Head of caudate nucleus (tissue), 42 donors: Measurements from ENCODE around the gene GDI1.
A peak's percentile ranks its signal among the peaks of the same experiment; 100 is the strongest.
"Not testable (repeated sequence)": the region's sequence is repeated elsewhere in the genome, so short reads cannot be mapped to it uniquely, and the experiment has no call there.

ENCODE experiments used
- DNase-seq, 42 donors: peaks; one replicate each; pipeline versions ENCODE4 v3.0.0 to v3.0.0-alpha.2; 2020 to 2021; ENCODE audit warnings: mixed read lengths in 7 of 42
- intact Hi-C: fragments of 100-400 bp; cut with DNase I; formaldehyde crosslinking; loops from one replicate; pipeline ENCODE4 v1.15.0; 2022

GDI1 gene

DNA sequence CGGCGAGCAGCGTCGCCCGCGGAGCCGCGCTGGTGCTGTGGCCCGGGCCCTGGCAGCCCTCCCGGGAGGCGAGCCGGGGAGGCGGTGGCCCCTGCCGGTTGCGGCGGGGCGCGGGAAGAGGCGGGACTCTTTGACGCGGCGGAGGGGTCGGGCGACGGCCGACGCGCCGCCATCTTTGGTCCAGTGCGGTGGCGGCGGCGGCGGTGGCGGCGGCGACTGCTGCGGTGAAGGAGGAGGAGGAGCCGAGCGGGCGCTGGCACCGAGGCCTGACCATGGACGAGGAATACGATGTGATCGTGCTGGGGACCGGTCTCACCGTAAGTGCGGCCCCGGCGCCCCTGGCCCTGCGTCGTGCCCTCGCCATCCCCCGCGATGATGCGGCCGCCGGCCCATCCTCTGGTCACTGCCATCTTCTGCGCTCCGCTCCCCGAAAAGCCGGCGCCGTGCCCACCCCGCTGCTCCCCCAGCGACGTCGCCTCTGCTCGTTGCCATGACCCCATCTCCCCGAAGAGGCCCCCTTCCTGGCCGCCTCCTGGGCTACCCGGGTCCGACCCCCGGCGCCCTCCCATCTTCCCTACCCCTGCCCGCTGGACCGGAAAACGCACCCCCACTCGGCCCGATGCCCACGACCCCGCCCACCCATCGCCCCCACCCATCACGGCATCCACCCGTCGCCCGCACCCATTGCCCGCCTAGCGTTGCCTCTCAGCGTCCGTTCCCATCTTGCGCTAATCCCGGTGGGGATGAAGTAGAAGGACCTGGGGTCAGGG lies at the start of gene GDI1:
Gene GDI1, plus strand, starts transcription at position 172 of the 770 bp plus-strand sequence. Its CDS starts 101 bp downstream, at position 273.
- peak in 29 of 42 donors; percentile 29 to 77 (median 54) for DNase-seq
- intact Hi-C loops, result no loop called here

DNA sequence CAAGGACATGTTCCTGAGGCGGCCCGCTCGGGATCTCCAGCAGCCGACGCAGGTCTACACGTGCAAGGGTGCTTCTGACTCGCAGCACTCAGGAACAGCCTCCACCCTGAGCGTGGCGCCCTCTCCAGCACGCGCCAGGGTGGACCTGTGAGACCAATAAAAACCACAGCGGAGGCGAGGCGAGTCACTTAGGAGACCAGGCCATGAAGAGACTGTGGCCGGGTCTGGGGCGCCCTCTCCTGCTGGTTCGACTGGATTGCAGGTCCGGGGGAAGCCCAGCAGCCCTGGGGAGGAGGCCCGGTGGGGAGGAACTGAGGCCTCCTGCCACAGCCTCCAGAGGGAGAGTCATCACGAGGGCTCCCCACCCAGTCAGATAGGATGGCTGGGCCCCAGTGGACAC lies 48.9 kb upstream of the GDI1 start:
- intact Hi-C loops, DNase-seq: not testable (repeated sequence)

DNA sequence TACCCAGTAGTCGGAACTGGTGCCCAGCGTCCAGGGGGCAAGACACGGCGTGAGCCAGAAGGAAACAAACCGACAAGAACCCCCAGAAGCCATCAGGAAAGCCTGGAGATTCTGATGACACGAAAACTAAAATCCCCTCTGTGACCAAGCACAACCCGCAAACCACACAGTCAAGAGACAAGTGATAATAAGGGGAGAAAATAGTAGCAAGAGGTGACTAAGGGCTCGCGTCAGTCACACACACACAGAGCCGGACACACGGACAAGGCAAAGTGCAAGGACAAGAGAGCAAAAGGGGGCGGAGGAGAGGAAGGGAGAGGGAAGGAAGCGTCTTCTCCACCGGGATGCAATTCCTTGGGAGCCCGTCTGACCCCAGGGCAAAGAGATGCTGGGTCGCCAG lies 48.3 kb upstream of the GDI1 start:
- DNase-seq, intact Hi-C loops: not testable (repeated sequence)

DNA sequence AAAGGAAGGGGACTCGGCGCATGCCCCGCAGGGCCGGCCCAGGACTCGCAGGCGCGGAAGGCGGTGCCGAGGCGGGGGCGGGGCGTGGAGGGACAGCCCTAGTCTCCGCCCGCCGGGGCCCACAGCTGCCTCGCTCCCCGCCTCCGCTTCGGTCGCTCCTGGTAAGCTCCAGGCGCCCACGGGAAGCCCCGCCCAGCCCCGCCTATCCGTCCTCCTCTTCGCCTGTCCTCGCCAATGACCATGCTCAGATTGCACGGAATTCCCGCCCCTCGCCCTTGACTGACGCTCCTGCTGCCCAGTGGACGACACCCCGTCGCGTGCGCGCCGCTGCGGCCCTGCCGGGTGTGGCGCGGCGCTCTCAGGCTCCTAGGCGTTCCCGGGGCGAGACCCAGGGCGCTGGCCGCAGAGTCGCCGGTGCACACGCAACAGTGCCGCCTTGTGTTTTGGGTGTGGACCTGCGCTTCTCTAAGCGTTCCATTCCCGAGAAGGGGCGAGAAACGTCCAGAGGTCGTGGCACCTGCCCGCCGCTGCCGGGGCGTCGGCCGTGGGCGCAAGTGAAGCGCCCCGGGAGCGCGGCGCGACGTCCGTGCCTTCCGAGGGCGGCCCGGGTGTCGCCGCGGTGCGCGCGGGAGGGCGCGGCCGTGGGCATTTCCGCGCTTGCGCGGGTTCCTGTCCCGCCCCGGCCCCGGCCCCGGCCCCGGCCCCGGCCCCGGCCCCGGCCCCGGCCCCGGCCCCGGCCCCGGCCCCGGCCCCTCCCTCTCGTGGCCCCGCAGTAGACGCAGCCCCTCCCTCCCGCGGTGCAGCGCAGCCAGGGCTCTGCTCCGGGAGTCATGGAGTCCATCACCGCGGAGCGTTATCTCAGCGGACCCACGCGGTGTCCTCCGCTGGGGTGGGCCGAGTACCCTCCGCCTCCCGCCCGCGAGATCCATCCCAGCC lies 46.9 kb upstream of the GDI1 start:
- DNase-seq, intact Hi-C loops: not testable (repeated sequence)

DNA sequence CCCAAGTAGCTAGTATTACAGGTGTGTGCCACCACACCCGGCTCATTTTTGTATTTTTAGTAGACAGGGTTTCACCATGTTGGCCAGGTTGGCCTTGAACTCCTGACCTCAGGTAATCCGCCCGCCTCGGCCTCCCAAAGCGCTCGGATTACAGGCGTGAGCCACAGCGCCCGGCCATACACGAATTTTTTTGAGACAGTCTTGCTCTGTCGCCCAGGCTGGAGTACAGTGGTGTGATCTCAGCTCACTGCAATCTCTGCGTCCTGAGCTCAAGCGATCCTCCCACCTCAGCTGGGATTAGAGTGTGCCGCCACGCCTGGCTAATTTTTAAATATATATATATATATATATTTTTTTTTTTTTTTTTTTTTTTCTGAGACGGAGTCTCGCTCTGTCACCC lies 40.6 kb upstream of the GDI1 start:
- DNase-seq, intact Hi-C loops: not testable (repeated sequence)

DNA sequence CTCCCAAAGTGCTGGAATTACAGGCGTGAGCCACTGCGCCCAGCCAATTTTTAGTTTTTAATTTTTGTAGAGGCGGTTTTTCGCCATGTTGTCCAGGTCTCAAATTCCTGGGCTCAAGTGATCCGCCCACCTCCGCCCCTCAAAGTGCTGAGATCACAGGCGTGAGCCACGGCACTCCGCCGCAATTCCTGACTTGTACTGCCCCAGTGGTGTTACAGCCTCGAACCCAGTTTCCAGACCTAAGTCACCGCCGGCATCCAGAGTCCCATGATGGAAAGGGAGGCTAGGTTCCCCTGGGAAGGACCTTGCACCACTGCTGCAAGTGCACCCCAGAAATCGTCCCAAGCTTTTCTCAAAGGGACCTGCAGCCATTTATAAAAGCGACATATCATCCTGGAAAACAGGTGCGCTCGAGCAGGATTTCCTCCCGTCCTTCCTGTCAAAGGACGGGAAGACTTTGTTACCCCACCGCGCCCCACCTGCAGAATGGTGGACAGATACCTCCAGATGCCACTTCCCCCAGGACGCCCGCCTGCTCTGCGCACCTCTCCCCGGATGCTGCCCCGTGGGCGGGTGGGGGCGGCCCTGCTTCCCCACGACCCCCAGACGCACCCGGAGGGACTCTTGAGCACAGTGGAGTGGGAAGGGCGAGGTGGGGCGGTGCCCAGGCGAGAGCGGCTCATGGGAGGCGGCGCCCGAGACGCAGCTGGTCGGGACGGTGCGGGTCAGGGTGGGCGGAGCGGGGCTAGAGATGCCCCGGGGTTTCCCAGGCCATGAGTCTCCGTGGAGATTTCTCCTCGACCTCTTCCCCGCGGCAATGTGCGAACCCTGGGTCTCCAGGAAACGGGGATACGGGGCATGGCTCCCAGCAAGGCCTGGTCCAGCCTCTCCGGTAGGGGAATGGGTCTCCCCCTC lies 39.7 kb upstream of the GDI1 start:
- peak in 39 of 42 donors; percentile 21 to 79 (median 59) for DNase-seq
- intact Hi-C loops, result no loop called here

DNA sequence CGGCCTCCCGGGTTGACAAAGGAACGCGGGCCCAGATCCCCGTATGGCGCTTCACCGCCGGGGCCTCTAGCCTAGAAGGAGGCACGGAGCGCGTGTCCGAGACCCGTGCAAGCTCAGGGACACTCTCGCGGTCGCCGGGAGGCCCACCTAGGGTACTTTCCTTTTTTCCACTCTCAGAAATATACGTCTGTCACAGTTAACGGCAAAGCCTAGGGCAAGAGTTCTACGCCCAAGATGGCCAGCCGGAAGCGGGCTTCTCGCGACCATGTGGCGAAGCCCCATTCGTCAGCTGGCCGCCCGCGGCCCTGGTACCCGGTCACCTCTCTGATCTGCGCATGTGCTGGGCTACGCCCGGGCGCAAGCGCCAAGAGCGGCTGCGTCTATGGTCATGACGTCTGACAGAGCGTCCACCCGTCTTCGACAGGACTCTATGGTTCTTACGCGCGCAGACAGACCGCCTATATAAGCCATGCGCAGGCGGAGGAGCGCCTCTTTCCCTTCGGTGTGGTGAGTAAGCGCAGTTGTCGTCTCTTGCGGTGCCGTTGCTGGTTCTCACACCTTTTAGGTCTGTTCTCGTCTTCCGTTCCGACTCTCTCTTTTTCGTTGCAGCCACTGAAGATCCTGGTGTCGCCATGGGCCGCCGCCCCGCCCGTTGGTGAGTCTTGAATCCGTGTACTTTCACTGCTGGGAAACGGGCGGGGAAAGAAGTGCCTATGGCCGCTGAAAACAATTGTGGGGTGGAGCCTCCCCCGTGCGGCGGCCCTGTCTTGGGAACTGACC lies 38.9 kb upstream of the GDI1 start, which contains the start of gene RPL10:
Gene RPL10, plus strand, starts transcription at position 490 of the 780 bp plus-strand sequence. Its CDS starts 143 bp downstream, at position 633.
- intact Hi-C loops, result no loop called here
- peak; percentile 86 to 97 (median 93) for DNase-seq

DNA sequence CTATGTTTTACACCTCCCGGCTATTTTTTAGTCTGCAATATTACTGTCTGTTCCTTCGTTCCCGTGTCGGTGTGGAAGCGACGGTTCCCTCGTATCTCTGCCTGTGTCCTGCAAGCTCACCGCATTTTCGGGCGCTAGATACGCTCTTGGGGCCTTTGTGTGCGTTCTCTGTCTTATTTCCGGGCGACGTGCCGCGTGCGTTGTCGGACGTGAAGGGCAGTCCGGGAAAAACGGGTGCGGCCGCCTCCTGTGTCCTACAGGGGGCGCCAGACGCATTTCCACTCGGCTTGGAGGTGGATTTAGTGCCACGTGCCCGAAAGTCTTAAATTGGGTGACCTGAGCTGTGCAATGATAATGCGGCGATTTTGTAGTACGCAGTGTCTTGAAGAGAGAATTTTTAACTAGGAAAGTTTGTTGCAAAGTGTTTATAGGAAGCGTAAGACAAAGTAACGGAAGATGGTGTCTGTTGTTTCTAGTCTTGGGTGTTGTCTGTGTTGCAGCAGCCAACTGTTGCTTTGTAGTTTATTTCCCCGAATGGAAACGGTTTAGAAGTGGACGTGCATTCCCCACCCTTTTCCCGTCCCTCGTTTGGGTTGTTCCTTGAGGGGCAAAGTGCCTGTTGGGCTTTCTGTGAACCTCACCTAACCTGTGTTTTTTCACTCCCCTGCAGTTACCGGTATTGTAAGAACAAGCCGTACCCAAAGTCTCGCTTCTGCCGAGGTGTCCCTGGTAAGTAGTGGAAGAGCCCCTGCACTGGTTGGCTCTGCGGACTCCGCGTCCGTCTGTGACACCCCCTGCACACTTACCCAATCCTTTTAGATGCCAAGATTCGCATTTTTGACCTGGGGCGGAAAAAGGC lies 38.1 kb upstream of the GDI1 start:
- peak; percentile 67 to 91 (median 81) for DNase-seq
- intact Hi-C loops, result no loop called here

DNA sequence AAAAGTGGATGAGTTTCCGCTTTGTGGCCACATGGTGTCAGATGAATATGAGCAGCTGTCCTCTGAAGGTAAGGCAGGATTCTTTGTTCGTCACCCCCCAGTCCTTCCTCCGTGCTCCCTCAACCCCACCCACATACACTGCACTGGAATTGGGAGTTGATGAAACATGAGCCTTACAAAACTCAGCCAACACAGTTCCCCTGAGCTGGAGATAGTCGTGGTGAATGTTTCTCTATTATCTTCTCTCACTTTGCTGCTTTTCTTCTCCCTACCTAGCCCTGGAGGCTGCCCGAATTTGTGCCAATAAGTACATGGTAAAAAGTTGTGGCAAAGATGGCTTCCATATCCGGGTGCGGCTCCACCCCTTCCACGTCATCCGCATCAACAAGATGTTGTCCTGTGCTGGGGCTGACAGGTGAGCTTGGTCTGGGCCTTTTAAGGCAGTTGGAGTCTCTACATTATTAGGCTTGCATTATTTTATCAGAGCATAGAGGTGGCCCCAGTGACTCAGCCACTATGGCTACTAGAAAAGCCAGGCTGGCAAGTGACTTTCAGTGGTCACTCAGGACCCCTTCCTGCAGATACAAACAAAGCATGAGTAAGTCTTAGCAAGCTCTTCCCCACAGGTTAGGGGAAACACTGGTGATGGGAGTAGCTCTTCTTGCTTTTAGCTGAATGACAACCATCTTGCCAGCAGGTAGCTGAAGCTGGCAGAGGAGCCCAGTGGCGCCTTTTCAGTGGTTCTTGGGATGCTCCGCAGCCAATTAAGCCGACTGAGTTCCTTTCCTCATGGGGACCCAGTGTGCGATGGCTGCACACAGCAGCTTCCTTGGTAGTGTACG lies 37.2 kb upstream of the GDI1 start:
- no peak for DNase-seq
- intact Hi-C loops, result no loop called here

DNA sequence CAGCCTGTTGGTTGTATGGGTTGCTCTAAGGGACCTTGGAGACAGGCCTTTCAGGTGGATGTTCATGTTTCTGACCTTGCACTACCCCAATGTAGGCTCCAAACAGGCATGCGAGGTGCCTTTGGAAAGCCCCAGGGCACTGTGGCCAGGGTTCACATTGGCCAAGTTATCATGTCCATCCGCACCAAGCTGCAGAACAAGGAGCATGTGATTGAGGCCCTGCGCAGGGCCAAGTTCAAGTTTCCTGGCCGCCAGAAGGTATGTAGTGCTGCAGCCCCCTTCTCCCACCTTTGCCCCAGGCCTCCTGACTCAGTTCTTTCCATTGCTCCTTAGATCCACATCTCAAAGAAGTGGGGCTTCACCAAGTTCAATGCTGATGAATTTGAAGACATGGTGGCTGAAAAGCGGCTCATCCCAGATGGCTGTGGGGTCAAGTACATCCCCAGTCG lies 36.6 kb upstream of the GDI1 start:
- not testable (repeated sequence) for DNase-seq

DNA sequence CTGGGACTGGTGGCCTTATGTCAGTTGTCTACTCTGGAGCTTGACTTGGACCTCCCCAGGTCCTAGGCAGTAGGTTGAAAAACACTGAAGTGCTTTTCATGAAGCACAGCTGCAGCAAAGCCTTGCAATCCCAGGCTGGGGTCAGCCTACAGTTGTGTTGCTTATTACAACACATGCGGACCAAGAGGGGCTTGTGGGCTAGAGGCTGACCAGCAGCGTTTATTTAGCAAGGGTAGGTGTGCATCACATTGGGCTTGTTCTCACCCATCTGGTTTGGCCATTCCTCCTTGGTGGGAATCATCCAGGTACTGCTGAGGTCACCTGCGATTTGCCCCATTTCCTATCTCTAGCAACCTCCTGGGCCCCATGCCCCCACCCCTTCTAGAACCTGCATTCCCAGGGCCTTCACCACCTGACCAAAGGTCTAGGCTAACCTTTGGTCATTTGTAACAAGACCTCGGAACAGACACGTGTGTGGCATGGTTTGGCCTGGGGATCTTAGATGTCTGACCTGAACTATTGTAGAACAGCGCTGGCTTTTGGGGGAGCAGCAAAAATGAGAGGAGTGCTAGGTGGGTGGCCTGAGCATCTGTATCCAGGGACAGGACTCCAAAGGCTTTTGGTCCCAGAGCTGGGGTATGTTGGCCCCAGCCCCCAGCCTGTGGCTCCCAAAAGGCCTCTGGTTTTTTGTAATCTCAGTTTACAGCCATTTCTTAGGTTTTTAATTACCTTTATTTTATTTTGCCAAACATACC lies 35.7 kb upstream of the GDI1 start:
- DNase-seq, result no peak
- intact Hi-C loops, result no loop called here

More for the DNA sequence above, 36.6 kb upstream of the GDI1 start:
- intact Hi-C loops, result not testable (repeated sequence)

DNA sequence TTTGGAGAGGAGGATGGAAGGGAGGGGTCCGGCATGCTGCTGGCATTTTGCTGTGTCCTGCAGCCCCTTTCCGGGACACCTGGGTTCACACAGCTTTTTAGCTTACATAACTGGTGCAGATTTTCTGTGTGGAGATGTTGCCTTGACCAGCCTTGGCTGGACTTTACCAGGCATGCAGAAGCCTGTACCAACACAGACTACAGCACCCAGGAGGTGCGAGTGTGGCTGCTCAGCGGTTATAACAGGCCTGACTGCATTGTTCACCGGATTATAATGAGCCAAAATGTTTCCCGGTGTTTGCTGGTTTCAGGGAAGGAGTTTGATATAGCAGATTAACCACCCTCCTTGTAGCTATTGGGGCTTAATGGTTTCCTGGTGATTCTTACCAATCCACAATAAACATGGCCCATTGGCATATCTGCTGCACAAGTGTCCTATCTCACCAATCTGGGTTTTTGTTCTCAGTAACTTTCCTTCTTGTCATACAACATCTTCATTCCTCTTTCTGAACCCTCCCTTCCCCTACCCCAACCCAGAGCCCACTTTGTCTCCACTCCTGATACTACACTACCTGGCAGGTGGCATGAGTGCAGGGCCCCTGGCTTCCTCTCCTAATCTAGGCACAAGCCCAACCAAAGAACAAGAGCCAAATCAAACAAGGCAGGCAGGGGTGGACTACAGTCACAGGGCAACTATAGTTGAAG lies 34.9 kb upstream of the GDI1 start:
- DNase-seq, result no peak

DNA sequence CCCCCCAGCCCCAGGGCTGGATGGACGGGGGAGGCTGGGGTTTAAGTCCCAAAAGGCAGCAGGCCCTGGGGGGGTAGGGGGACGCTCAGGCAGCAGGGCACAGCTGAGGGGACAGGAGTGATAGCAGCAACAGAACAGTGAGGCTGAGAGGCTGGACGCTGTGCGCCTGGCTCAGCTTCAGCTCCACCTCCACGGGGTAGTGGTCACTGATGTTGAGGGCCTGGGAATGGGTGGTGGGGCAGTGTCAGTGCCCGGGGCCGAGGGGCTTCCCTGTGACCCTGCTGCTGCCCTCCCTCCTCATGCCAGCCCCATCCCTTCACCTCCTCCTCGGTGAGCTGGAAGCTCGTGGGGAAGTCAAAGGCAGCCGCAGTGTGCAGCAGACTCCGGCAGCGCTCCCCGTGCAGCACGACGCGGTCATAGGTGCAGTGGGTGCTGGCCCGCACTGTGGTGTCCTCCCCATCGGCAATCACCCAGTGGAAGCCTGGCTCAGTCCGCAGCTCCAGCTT lies 34.3 kb upstream of the GDI1 start:
- intact Hi-C loops, result no loop called here

More for the DNA sequence above, 34.9 kb upstream of the GDI1 start:
- intact Hi-C loops, result no loop called here

DNA sequence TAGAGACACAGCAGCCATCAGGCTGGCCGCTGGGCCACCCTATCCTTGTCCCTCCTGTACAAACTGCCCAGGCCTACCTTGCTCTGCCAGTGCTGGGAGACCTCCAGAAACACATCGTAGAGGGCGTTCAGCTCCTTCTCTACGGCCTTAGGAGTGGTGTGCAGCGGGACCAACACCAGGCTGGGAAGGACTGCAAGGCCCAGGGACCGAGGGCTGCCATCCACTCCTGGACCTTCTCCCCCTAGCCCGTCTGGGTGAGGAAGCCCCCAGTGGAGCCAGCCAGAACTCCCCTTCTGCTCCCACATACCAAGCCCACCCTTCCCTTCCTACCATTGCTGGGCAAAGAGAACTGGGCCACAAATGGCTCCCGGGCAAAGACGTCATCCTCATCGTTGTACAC lies 33.8 kb upstream of the GDI1 start:
- intact Hi-C loops, result no loop called here
- no peak for DNase-seq

More for the DNA sequence above, 34.3 kb upstream of the GDI1 start:
- DNase-seq, result no peak
